Subcutaneous adipose tissue (tissue), 4 donors: ENCODE results near the gene CDH4. TPM values are rescaled to one million over a fixed set of nuclear protein-coding genes. Genes with fewer than 3 reads are reported as not detected.

Experiments used
- total RNA-seq, 4 donors: library from RNA; depleted of rRNA; stranded (reverse); fragments of >200 nt; gene quantifications; one replicate each; pipeline ENCODE4 v1.1.0, GENCODE V29; 2016
- TF ChIP-seq, protein P1 (sequence below): fragments of 450-650 bp; IDR thresholded peaks from one replicate; pipeline ENCODE4 v1.5.1; 2016; ENCODE audit warnings: low read depth, mild to moderate bottlenecking, control low read depth, antibody characterized with exemption, moderate library complexity

The CDH4 gene
- total RNA-seq, 4 donors from 2014 or later = not detected

DNA sequence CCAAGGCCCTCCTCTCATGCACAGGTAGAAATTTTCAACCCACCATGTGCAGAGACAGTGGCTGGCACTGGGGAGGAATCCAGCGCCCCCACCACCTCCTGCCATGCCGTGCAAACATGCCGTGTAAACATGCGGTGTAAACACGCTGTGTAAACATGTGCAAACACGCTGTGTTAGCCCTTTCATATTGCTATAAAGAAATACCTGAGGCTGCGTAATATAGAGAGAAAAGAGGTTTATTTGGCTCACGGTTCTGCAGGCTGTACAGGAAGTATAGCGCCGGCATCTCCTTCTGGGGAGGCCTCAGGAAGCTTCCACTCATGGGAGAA, 595.3 kb downstream of the CDH4 start:
- TF ChIP-seq, protein P1, sequence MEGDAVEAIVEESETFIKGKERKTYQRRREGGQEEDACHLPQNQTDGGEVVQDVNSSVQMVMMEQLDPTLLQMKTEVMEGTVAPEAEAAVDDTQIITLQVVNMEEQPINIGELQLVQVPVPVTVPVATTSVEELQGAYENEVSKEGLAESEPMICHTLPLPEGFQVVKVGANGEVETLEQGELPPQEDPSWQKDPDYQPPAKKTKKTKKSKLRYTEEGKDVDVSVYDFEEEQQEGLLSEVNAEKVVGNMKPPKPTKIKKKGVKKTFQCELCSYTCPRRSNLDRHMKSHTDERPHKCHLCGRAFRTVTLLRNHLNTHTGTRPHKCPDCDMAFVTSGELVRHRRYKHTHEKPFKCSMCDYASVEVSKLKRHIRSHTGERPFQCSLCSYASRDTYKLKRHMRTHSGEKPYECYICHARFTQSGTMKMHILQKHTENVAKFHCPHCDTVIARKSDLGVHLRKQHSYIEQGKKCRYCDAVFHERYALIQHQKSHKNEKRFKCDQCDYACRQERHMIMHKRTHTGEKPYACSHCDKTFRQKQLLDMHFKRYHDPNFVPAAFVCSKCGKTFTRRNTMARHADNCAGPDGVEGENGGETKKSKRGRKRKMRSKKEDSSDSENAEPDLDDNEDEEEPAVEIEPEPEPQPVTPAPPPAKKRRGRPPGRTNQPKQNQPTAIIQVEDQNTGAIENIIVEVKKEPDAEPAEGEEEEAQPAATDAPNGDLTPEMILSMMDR = no peak

DNA sequence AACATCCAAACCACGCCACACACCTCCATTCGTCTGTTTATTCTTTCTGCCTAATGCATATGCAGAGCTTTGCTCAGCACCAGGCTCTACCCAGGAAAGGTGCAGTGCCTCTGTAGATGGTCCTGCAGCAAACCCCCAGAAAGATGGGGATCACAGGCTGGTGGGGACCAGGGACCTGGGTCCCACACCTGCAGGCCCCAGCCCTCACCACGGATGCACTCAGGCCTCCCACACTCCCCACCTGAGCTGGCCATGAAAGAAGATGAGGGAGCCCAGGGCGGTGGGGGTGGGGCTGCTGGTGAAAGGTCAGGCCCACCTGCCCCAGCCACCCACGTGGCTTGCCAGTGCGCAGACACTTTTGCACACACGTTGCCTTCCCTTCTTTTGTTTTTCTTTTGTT, 595.9 kb downstream of the CDH4 start:
- TF ChIP-seq, protein P1 = no peak

- TF ChIP-seq, protein P1 = no peak
Observed at GRCh38 chr20:61848851-61849250, 596.8 kb downstream of the CDH4 start.

GRCh38 chr20:61849376-61849775, 597.3 kb downstream of the CDH4 start:
- TF ChIP-seq, protein P1 = no peak

DNA sequence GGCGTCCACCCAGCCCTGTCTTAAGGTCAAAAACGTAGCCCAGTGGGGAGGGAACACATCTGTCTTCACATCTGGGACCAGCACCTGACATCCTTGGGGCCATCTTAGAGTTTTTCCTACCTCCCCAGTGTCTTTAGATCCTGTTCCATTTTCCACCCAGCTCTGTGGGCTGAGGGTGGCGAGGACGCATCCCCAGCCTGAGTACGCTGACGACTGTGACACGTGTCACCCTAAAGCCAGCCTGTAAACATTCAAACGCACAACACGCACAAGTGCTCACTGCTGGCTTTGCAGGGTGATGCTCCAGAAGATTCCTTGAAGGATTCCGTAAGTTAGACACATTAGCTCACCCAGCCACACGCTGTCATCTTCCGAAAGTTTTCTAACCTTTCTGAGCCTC, 597.8 kb downstream of the CDH4 start:
- TF ChIP-seq, protein P1 = no peak

- TF ChIP-seq, protein P1 = no peak
Observed at GRCh38 chr20:61850457-61850856, 598.4 kb downstream of the CDH4 start.

DNA sequence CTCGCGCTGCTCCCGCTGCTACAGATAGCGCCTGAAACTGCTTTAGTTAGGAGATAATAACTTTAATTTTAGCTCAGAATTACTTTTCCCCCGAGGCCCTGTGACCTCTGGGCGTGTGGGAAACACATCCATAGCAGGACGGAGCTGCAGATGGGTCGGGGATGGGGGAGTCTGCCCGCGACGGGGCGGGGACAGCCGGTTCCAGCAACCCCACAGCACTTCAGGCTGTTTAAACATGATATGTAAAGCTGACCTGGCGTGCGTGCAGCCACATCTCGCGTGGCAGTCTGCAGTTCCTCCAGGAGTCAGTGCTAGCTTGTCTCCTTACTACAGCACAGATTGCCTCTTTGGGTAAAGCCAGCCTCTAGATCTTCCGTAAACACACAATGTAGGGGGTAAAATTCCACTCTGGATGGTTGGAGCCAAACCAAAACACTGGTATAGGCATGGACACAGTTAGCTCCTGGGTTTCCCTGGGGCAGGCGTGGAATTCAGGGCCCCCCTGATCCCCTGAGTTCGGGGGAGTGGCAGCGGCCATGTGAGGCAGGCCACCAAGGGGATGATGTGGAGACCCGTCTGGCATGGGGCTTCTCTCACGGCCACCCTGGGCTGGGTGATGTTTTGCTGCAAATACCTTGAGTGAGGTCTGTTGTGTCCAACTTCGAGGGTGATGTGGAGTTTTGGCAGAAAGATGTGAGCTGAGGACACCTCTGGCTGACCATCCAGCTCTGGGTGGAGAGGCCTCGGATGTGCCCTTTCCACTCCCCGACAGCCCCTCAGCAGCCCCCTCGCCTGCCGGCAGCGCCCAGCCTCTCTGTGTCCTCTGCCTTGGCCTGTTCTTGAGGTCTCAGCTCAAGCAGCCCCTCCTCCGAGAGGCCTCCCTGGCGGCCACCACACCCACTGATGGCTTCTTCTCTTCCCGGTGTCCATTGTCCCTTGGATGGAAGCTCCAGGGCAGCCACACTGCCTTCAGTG, 599.2 kb downstream of the CDH4 start:
- TF ChIP-seq, protein P1 = no peak
